HepG2 (cell line): ENCODE results near the gene AMZ1. TPM values are rescaled to one million over a fixed set of nuclear protein-coding genes. Genes with fewer than 3 reads are reported as not detected.

Source experiments
- BCL6 ChIP-seq: IDR thresholded peaks from 2 replicates; pipeline ENCODE4 v1.6.1; 2016; ENCODE audit warnings: missing genetic modification reagents, missing compliant biosample characterization
- BHLHE40 ChIP-seq: IDR thresholded peaks from 2 replicates; pipeline ENCODE4 v1.6.1; 2011; ENCODE audit warnings: low read length, improper control_type of control experiment
- CAMTA2 ChIP-seq: sonication (generic); formaldehyde crosslinking; IDR thresholded peaks from 2 replicates; pipeline ENCODE4 v1.4.0; 2020; ENCODE audit warnings: mild to moderate bottlenecking, missing genetic modification reagents, borderline replicate concordance
- ETV6 ChIP-seq: sonication (generic); formaldehyde crosslinking; conservative IDR thresholded peaks from 2 replicates; pipeline ENCODE4 v1.4.0; 2020; ENCODE audit warnings: missing genetic modification reagents
- FOXJ3 ChIP-seq: sonication (generic); formaldehyde crosslinking; IDR thresholded peaks from 2 replicates; pipeline ENCODE4 v1.4.0; 2020; ENCODE audit warnings: missing genetic modification reagents, mild to moderate bottlenecking, borderline replicate concordance
- HNRNPK ChIP-seq: fragments of 200-400 bp; formaldehyde crosslinking; IDR thresholded peaks from 2 replicates; pipeline ENCODE4 v1.6.1; 2018; ENCODE audit warnings: low read length, low read depth, moderate library complexity, mild to moderate bottlenecking; ENCODE audit not compliant: poor library complexity, severe bottlenecking
- IRX3 ChIP-seq: sonication (generic); formaldehyde crosslinking; IDR thresholded peaks from 2 replicates; pipeline ENCODE4 v1.8.1; 2023; ENCODE audit warnings: mild to moderate bottlenecking, low read depth, missing genetic modification reagents, borderline replicate concordance
- MEIS1 ChIP-seq: sonication (generic); formaldehyde crosslinking; IDR thresholded peaks from 2 replicates; pipeline ENCODE4 v1.9.0; 2021; ENCODE audit warnings: mild to moderate bottlenecking, missing genetic modification reagents, moderate library complexity, borderline replicate concordance
- MEIS2 ChIP-seq: sonication (generic); formaldehyde crosslinking; IDR thresholded peaks from 2 replicates; pipeline ENCODE4 v1.9.0; 2021; ENCODE audit warnings: mild to moderate bottlenecking, missing genetic modification reagents
- MYNN ChIP-seq: sonication (generic); formaldehyde crosslinking; IDR thresholded peaks from 2 replicates; pipeline ENCODE4 v1.4.0; 2020; ENCODE audit warnings: mild to moderate bottlenecking, low read depth, missing genetic modification reagents
- NFKBIZ ChIP-seq: IDR thresholded peaks from 2 replicates; pipeline ENCODE4 v1.6.1; 2018; ENCODE audit warnings: missing genetic modification reagents, missing compliant biosample characterization
- RBAK ChIP-seq: sonication (generic); formaldehyde crosslinking; IDR thresholded peaks from 2 replicates; pipeline ENCODE4 v1.5.1; 2020; ENCODE audit warnings: mild to moderate bottlenecking, missing genetic modification reagents
- ZC3H4 ChIP-seq: sonication (generic); formaldehyde crosslinking; IDR thresholded peaks from 2 replicates; pipeline ENCODE4 v1.4.0; 2020; ENCODE audit warnings: missing genetic modification reagents, borderline replicate concordance
- ZNF230 ChIP-seq: sonication (generic); formaldehyde crosslinking; IDR thresholded peaks from 2 replicates; pipeline ENCODE4 v1.4.0; 2020; ENCODE audit warnings: mild to moderate bottlenecking, missing genetic modification reagents
- ZNF382 ChIP-seq: sonication (generic); formaldehyde crosslinking; IDR thresholded peaks from 2 replicates; pipeline ENCODE4 v1.5.0; 2020; ENCODE audit warnings: missing genetic modification reagents, mild to moderate bottlenecking, borderline replicate concordance
- ZNF501 ChIP-seq: sonication (generic); formaldehyde crosslinking; IDR thresholded peaks from 2 replicates; pipeline ENCODE4 v1.5.1; 2020; ENCODE audit warnings: mild to moderate bottlenecking, moderate library complexity, missing genetic modification reagents
- ZNF510 ChIP-seq: sonication (generic); formaldehyde crosslinking; IDR thresholded peaks from 2 replicates; pipeline ENCODE4 v1.4.0; 2020; ENCODE audit warnings: low read depth, mild to moderate bottlenecking, missing genetic modification reagents
- ZNF674 ChIP-seq: sonication (generic); formaldehyde crosslinking; IDR thresholded peaks from 2 replicates; pipeline ENCODE4 v1.5.0; 2020; ENCODE audit warnings: low read depth, mild to moderate bottlenecking, missing genetic modification reagents
- polyA plus RNA-seq, 8 experiments: library from polyadenylated mRNA; depleted of rRNA in 3 of 8; stranded (reverse) in 7 of 8; unstranded in 1 of 8; fragments of >200 nt; fragmentation: Illumina TruSeq in 4 of 8; extraction: Trizol in 4 of 8; gene quantifications; 2 replicates each; pipeline versions ENCODE4 v1.2.1 to v1.2.3, GENCODE V29; 2011 to 2016; ENCODE audit warnings: low read depth in 4 of 8, missing spikeins in 1 of 8, mixed read lengths in 1 of 8; ENCODE audit not compliant: insufficient read depth in 1 of 8
- total RNA-seq, 5 experiments: library from RNA; depleted of rRNA; stranded (reverse); fragments of >200 nt; fragmentation: Illumina TruSeq; extraction: Trizol; gene quantifications; 2 replicates each; pipeline ENCODE4 v1.2.3, GENCODE V29; 2016; ENCODE audit warnings: low read depth in 1 of 5
- TF ChIP-seq, protein P1 (sequence below), 2 experiments: fragments of 450-650 bp in 1 of 2; sonication (generic) in 1 of 2; formaldehyde crosslinking; IDR thresholded peaks; 2 replicates each; pipeline versions ENCODE4 v1.5.0 to v1.8.0; 2020 to 2022; ENCODE audit warnings: mild to moderate bottlenecking in 1 of 2, missing genetic modification reagents in 1 of 2
- TF ChIP-seq, protein P2 (sequence below): sonication (generic); formaldehyde crosslinking; IDR thresholded peaks from 2 replicates; pipeline ENCODE4 v1.5.0; 2020; ENCODE audit warnings: mild to moderate bottlenecking, missing genetic modification reagents
- TF ChIP-seq, protein P3 (sequence below): sonication (generic); formaldehyde crosslinking; IDR thresholded peaks from 2 replicates; pipeline ENCODE4 v1.4.0; 2020; ENCODE audit warnings: missing genetic modification reagents
- TF ChIP-seq, protein P4 (sequence below): sonication (generic); formaldehyde crosslinking; IDR thresholded peaks from 2 replicates; pipeline ENCODE4 v1.5.0; 2020; ENCODE audit warnings: missing genetic modification reagents

AMZ1 gene
- total and polyA plus RNA-seq, 2 of the 13 experiments (the other 11 are each of a cell fraction or from before 2014, with no cell fraction given), result 0.03 TPM; not detected in 1

DNA sequence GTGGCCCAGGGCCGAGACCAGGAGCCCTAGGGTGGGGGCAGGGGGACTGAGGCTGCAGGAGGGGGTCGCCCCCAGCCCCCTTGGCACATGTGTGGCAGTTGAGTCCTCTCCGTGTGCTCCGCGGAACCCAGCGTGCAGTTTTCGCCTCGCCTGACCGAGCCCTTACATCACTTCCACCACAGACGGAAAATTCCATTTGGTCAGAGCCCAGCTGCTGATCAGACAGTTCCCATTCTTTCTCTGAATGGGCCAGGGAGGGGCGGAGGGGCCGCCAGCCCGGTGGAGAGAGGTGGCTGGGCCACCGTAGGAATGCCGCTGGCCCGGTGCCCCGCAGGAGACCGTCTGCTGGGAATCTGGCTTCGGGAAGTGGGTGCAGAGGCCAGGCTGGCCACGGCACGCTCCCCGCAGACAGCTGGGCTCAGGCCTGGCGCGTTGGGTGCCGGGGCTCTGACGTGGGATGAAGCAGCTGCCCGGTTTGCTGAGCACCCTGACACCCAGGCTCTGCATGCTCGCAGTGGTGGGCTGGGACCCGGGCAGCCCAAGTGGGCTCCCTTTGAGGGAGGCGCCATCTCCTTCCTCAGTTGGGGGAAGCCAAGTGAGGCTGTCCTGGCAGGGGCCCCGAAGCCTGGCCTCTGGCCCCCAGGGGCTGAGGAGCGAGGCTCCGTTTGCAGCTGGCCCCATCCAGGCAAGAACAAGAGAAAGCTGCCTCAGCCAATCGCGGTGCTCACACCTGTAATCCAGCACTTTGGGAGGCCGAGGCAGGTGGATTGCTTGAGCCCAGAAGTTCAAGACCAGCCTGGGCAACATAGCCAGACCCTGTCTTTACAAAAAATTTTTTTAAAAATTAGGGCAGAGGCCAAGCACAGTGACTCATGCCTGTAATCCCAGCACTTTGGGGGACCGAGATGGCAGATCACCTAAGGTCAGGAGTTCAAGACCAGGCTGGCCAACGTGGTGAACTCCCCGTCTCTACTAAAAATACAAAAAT lies 46.3 kb upstream of the AMZ1 start (continued):
- TF ChIP-seq HNRNPK, result no peak
- TF ChIP-seq, protein P1, sequence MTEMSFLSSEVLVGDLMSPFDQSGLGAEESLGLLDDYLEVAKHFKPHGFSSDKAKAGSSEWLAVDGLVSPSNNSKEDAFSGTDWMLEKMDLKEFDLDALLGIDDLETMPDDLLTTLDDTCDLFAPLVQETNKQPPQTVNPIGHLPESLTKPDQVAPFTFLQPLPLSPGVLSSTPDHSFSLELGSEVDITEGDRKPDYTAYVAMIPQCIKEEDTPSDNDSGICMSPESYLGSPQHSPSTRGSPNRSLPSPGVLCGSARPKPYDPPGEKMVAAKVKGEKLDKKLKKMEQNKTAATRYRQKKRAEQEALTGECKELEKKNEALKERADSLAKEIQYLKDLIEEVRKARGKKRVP (CRISPR knock-in tag; IDR thresholded peaks at IDR 0.05), result peak in 1 of 2 experiments; percentile 69; a peak in 2 of 4 replicates
- TF ChIP-seq BCL6, result peak; percentile 82
- TF ChIP-seq BHLHE40, result no peak
- TF ChIP-seq ZNF674 (CRISPR knock-in tag), result no peak
- no peak for TF ChIP-seq MEIS1 (CRISPR knock-in tag)
- no peak for TF ChIP-seq MEIS2
- TF ChIP-seq ZNF230, result no peak
- no peak for TF ChIP-seq CAMTA2 (CRISPR knock-in tag)
- TF ChIP-seq RBAK, result no peak
- no peak for TF ChIP-seq MYNN (CRISPR knock-in tag)
- TF ChIP-seq ZNF382, result no peak
- TF ChIP-seq, protein P2, sequence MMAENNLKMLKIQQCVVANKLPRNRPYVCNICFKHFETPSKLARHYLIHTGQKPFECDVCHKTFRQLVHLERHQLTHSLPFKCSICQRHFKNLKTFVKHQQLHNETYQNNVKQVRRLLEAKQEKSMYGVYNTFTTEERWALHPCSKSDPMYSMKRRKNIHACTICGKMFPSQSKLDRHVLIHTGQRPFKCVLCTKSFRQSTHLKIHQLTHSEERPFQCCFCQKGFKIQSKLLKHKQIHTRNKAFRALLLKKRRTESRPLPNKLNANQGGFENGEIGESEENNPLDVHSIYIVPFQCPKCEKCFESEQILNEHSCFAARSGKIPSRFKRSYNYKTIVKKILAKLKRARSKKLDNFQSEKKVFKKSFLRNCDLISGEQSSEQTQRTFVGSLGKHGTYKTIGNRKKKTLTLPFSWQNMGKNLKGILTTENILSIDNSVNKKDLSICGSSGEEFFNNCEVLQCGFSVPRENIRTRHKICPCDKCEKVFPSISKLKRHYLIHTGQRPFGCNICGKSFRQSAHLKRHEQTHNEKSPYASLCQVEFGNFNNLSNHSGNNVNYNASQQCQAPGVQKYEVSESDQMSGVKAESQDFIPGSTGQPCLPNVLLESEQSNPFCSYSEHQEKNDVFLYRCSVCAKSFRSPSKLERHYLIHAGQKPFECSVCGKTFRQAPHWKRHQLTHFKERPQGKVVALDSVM, result no peak
- TF ChIP-seq FOXJ3, result no peak
- TF ChIP-seq, protein P3, sequence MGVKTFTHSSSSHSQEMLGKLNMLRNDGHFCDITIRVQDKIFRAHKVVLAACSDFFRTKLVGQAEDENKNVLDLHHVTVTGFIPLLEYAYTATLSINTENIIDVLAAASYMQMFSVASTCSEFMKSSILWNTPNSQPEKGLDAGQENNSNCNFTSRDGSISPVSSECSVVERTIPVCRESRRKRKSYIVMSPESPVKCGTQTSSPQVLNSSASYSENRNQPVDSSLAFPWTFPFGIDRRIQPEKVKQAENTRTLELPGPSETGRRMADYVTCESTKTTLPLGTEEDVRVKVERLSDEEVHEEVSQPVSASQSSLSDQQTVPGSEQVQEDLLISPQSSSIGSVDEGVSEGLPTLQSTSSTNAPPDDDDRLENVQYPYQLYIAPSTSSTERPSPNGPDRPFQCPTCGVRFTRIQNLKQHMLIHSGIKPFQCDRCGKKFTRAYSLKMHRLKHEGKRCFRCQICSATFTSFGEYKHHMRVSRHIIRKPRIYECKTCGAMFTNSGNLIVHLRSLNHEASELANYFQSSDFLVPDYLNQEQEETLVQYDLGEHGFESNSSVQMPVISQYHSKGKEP (CRISPR knock-in tag), result no peak
- no peak for TF ChIP-seq ETV6 (CRISPR knock-in tag)
- TF ChIP-seq ZNF501 (CRISPR knock-in tag), result peak; percentile 58; the same call in 1 of the 2 replicates
- TF ChIP-seq, protein P4, sequence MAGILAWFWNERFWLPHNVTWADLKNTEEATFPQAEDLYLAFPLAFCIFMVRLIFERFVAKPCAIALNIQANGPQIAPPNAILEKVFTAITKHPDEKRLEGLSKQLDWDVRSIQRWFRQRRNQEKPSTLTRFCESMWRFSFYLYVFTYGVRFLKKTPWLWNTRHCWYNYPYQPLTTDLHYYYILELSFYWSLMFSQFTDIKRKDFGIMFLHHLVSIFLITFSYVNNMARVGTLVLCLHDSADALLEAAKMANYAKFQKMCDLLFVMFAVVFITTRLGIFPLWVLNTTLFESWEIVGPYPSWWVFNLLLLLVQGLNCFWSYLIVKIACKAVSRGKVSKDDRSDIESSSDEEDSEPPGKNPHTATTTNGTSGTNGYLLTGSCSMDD (CRISPR knock-in tag), result no peak
- TF ChIP-seq ZC3H4, result no peak
- peak; percentile 64; the same call in 1 of the 2 replicates for TF ChIP-seq NFKBIZ (CRISPR knock-in tag)
- TF ChIP-seq IRX3, result no peak
- TF ChIP-seq ZNF510, result no peak
